Hematopoietic multipotent progenitor cell treated with erythropoietin and hydrocortisone succinate and interleukin-3 and kit ligand, for 8 days (in vitro differentiated cells): ENCODE results near the gene CHRNA5.

ENCODE experiments used
- DNase-seq: peaks from one replicate; pipeline ENCODE4 v3.0.0-alpha.2; 2015

Gene CHRNA5

GRCh38 chr15:78620527-78621421 lies 55.5 kb downstream of the CHRNA5 start, which contains the start of gene CHRNA3:
Gene CHRNA3 (minus strand): TSS chr15:78620996. CDS start chr15:78620794, 202 bp downstream.
- no peak for DNase-seq

DNA sequence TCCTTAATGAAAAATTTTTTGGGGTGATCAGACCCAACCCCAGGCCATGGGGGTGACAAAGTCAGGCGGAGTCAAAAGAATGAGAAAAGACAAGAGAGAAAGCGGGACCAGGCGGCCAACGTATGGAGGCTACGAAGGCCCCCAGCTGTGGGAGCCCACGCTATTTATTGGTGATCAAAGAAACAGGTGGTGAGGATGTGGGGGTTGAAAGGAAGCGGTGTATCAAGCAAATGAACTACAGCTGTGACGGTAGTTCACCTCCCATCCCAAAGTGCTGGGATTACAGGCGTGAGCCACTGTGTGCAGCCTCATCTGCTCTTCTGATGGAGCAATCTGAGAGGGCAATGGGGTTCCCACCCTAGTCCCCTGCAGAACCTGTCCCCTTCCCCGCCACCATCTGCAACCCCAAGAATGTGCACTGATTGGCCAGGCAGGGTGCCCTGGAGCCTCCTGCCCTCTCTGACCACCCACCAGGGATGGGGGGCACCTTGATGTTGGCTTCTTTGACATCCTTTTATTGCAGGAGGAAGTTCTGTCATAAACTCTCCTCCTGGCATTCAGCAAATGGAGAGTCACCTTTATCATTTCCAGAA lies 56.6 kb downstream of the CHRNA5 start:
- no peak for DNase-seq

GRCh38 chr15:78623786-78624497 lies 58.6 kb downstream of the CHRNA5 start:
- no peak for DNase-seq

DNA sequence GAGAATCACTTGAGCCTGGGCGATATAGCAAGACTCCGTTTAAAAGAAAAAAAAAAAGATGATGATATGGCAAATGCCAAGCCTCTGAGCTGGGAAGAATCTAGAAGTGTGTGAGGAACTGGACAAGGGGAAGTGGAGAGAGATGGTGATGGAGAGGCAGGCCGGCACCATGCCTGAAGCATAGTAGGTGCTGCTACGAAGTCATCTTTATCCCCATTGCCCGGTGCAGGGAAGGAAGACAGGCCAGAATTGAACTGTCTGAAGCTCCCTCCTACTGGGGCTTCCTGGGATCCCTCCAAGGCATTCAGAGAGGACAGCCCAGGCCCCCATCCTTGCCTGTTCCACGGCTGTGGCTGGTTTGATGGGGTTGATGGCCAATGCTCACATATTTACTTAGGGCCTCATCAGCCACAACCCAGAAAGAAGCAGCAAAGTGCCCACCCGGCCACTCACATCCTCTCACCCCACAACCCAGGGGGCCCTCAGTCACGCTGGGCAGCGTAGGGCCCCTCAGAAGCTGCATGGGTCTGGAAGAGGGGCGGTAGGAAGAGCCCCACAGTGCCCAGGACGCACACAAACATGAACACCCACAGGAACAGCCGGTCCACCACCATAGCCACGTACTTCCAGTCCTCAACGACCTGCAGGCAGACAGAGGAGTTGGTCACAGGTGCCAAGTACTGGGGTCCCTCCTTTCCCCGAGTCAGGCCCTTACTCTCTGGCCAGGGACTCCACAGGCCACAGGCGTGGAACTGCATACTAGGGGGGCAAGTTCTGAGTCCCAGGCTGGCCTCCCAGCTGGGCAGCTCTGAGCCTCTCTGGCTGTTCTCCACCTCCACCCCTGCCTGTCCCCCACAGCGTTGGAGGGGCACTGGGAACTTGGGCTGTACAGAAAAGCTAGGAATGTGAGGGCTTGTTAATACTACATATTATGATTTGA lies 59.6 kb downstream of the CHRNA5 start:
- no peak for DNase-seq

GRCh38 chr15:78625606-78626280 lies 60.4 kb downstream of the CHRNA5 start:
- DNase-seq, result no peak

- no peak for DNase-seq
These were observed 61.2 kb downstream of the CHRNA5 start for GRCh38 chr15:78626381-78626995.

- DNase-seq, result no peak
These were observed 62.0 kb downstream of the CHRNA5 start for GRCh38 chr15:78627348-78627747.

DNA sequence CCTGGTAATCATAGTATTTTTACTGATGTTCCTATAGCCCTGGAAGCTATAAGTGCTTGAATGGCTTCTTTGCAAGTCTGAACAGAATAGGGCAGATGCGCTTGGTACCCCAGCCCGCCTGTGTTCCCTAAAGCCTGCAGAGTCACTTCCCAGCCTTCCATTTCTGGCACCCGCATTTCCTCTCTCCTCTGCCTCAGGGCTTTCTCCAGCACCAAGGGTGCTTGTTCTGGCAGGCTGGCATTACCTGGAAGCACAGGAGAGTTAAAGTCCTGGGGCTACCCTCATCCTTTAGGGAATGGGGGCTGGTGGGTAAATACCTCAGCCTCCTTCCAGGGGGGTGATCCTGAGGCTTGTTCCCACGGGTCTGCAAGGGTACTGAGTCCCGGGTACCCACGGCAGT lies 62.9 kb downstream of the CHRNA5 start:
- DNase-seq, result no peak

DNA sequence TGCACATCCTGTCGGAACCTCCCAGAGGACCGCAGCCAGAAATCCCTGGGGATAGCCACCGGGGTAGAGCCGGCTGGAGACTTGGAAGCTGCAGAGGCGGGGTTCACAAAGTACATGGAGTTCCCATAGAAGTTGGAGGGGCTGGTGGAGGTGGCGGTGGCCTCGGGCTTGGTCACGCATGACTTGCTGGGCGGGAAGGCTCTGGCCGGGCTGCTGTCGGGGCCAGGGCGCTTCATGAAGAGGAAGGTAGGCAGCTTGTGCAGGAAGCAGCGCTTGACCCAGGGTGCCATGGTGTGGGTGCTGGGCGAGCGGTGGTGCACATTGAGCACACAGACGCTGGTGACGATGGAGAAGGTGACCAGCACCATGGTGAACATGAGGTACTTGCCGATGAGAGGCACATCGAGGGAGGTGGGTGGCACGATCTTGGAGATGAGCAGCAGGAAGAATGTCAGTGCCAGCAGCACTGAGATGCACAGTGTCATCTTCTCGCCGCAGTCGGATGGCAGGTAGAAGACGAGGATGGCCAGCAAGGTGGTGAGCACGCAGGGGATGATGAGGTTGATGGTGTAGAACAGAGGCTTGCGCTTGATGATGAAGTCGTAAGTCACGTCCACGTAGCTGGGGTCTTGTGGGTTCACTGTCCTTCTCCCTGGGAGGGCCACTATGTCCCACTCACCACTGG lies 63.9 kb downstream of the CHRNA5 start:
- DNase-seq, result no peak

- no peak for DNase-seq
These were observed 64.4 kb downstream of the CHRNA5 start for GRCh38 chr15:78629716-78630065.

GRCh38 chr15:78630886-78631633 lies 65.7 kb downstream of the CHRNA5 start:
- DNase-seq, result no peak

GRCh38 chr15:78633348-78633747 lies 68.0 kb downstream of the CHRNA5 start:
- DNase-seq, result no peak

DNA sequence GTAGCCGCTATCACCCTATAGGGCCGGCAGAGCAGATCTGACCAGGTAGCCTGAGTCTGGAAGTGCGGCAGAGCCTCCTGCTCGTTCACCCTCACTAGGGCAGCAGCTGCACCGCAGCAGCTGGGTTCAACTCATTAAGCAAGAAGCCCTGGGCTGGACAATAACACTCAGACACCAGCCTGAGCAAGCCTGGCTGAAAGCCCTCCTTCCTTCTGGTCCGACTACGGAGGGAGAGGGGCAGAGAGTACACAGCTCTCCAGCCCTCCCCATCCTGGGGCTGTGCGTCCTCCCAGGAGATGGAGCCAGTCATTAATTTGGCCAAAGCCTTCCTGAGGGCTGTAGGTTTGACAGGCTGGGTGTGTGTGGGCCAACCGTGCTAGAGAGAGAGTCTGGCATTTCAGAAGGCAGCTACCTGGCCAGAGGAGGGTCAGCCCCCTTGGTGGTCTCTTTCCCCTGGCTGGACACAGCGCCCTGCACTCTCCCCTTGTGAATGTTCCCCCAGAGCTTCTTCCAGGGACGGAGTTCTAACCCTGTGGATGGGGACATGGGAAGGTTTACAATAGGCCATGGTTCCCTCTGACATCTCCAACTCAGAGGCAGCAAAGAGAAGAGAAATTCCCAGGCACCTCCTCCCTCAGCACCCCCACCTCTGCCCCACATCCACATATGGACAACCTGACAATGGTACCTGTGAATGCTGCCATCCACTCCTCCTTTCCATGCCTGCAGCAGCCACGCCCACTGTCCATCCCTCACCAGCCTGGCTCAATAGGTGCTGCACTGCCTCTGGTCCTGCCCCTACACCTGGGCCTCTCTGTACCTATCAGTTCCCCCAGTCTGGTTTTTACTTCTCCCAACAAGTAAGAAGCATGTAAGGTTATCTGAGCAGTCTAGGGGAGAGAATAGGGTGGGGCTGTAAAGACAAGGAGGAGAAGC lies 69.2 kb downstream of the CHRNA5 start:
- no peak for DNase-seq

DNA sequence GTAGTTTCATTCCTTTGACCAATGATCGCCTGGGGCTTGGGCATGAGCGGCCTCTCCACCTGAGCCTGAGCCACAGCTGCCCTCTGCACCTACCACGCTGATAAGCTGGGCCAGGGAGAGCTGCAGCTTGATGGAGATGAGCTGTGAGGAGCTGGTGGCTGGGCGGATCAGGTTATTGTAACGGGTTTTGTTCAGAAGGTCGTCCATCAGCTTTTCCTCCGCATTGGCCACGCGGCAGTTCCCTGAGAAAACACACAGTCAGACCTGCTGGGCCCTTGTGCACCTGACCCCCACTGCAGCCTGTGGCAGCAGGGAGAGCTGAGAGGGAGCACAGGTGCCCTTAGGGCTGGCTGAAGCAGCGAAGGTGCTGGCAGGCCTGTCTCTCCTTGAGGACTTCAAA lies 70.0 kb downstream of the CHRNA5 start:
- no peak for DNase-seq

DNA sequence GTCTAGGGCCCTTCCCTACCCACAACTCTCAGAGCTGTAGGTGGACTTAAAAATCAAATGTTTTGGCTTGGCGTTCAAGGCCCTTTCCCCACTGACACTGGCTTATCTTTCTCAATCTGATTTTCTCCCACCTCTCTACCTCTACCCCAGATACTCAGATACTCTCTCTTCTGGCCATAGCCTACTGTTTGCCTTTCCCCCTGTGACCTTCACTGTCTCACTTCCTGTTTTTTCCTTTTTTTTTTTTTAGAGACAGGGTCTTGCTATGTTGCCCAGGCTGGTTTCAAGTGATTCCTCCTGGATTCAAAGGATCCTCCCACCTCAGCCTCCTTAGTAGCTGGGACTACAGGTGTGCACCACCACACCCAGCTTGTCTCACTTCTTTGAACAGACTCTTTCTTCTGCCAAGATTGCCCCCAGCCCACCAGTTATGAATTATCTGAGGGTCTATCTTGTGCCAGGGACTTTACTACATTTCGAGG lies 71.1 kb downstream of the CHRNA5 start:
- no peak for DNase-seq

DNA sequence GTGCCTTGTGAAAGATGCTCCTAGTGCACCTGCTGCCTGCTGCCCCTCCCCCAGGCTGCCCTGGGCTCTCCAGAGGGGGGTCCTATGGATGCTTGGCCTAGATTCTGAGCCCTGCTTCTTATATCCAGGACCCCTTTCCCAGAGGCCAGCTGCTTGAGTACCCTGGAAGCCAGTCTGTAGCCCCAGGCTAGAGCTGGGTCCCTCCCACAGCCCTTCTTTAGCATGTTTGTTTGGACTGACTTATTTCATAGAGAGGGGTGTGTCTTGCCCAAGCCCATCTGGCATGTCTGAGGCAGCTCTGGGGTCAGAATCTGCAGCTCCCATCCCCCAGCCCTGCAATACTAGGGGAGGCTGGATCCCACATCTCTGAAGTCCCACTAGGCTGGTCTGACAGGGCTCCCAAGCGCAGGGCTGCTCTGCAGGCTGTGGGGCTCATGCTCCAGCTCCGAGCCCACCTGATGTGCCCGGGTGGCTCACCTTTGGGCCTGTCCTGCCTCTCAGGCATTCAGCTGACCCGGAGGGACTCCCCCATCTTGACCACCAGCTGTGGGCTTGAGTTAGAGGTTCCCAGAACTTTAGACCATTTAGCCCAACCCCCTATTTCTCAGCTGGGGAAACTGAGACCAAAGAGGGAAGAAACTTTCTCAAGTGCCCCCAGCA lies 72.6 kb downstream of the CHRNA5 start:
- no peak for DNase-seq

DNA sequence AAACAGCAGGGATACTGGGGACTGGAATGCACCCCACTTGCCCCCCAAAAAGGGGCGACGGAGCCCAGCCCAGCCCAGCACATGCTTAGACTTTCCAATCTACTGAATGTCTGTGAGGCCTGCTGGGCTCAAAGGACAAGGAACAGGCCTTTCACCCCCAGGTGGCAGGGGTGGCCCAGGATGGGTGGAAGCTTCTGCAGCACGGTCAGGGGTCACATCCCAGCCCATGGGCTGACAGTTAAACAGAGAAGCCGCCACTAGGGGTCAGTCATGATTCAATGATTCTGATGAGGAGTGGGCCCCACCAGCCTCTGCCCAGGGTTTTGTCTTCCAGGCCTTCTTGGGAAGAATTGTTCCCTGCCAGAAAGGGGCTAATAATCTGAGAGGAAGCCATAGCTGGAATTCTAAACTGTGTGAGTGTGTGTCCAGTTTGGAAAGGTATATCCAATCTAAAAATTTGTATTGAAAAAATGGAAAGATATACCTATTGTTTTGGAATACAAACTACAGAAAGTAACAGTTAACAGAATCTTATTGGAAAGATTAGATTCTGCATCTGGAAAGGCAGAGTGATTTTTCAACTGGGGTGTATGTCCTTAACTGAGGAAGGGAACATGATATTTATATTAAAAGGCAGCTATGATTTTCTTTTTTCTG lies 73.5 kb downstream of the CHRNA5 start:
- DNase-seq, result peak; percentile 65
